ENCODE data around the gene APC2. TPM values are rescaled to one million over a fixed set of nuclear protein-coding genes. Genes with fewer than 3 reads are reported as not detected.

Gene APC2
- total RNA-seq, 1 experiment from 2014 or later: 1.6 TPM

DNA sequence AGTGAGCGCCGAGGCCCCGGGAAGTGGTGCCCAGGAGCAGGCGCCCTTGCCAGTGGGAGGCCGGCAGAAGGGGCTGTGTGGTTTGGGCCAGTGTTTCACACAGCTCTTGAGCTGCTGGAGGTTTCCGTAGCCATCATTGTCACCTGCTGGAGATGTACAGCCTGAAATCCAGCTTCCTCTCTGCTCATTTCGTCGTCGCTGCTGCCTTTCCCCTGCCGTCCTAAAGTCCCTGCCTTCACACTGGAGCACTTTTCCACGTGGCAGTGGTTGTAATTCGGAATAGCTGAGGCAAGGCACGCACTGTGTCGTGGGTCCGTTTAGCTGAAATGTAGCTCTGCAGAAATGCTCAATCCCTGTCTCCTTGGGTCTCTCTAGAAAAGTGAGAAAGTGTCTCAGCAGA lies 29.3 kb upstream of the APC2 start:
- Histone ChIP-seq H4K20me1 (ENCODE audit: insufficient read depth) (peaks cover 36% of the 10 kb centered on the region), H3K4me1 (replicated peaks; ENCODE audit: insufficient read depth) (peaks cover 10% of the 10 kb centered on the region), H3K79me2 (ENCODE audit: low read depth) (peaks cover 38% of the 10 kb centered on the region), H3K9me2 (ENCODE audit: insufficient read depth) (no peaks in the 10 kb centered on the region), H3K27ac (no peak overlapping the region), H3K4me2 (no peak overlapping the region), H3F3A (ENCODE audit: insufficient read depth, low read depth) (peaks cover 13% of the 10 kb centered on the region; the same call in 1 of the 2 replicates), H2AFZ (no peak overlapping the region), H3K9me3 (ENCODE audit: insufficient read depth, low read depth) (no peaks in the 10 kb centered on the region), H3K36me3 (ENCODE audit: low read depth) (no peaks in the 10 kb centered on the region), H3K27me3 (ENCODE audit: insufficient read depth, low read depth) (no peaks in the 10 kb centered on the region), H3K4me3 (no peak overlapping the region)
- POLR2A ChIA-PET (ENCODE audit: unreplicated experiment): no interaction called here
- intact Hi-C loops (cut with micrococcal nuclease; ENCODE audit: unreplicated experiment): no loop called here
- no TSS peak for BruUV-seq (replicated peaks)
- TF ChIP-seq, protein P1, sequence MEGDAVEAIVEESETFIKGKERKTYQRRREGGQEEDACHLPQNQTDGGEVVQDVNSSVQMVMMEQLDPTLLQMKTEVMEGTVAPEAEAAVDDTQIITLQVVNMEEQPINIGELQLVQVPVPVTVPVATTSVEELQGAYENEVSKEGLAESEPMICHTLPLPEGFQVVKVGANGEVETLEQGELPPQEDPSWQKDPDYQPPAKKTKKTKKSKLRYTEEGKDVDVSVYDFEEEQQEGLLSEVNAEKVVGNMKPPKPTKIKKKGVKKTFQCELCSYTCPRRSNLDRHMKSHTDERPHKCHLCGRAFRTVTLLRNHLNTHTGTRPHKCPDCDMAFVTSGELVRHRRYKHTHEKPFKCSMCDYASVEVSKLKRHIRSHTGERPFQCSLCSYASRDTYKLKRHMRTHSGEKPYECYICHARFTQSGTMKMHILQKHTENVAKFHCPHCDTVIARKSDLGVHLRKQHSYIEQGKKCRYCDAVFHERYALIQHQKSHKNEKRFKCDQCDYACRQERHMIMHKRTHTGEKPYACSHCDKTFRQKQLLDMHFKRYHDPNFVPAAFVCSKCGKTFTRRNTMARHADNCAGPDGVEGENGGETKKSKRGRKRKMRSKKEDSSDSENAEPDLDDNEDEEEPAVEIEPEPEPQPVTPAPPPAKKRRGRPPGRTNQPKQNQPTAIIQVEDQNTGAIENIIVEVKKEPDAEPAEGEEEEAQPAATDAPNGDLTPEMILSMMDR (conservative IDR thresholded peaks at IDR 0.05): no peak
- TF ChIP-seq EZH2 (IDR thresholded peaks at IDR 0.05; ENCODE audit: low read depth): no peak
- CTCF ChIA-PET: interaction anchor here (0.6 kb wide), 1 partner anchor 142 kb away, joined by 3 read pairs; no protein-coding TSS in a partner anchor
- DNase-seq: no peak

DNA sequence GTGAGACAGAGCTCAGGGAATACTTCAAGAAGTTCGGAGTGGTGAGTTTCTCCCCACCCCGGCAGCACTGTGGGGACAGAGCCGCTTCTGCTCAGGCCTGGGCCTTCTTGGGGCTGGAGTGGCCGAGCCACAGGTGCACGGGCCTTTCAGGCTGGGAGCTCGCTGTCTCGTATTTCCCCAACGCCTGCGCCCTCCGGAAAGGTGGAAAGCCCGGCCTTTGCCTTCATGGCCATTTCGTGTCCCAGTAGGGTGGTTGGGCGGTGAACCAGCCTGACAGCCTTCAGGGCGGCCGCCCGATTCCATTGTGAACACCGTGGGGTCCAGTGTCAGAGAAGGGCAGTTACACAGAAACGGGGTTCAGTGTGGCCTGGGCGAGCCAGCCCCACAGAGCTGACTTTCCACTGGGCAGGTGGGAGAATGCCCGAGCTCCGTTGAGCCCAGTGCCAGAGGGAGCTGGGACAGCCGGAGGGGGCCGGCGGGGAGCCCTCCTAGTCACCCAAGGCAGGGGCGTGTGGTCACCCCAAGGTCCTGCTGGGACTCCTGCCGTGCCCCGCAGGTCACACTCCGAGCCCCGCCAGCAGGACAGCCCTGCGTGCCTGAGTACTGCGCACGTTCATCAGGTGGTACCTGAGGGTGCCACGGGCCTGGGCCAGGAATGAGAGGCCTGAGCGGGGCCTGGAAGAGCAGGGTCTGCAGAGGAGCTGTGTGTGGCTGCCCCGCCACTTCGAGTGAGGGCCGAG lies 28.5 kb upstream of the APC2 start:
- POLR2A ChIA-PET (ENCODE audit: unreplicated experiment): no interaction called here
- H3F3A ChIP-seq (ENCODE audit: insufficient read depth, low read depth): peaks cover 5% of the 10 kb centered on the region; the same call in 1 of the 2 replicates
- BruUV-seq (replicated peaks): no TSS peak
- H3K9me2 ChIP-seq (ENCODE audit: insufficient read depth): no peaks in the 10 kb centered on the region
- H2AFZ ChIP-seq: no peak overlapping the region
- H3K27ac ChIP-seq: no peak overlapping the region
- TF ChIP-seq, protein P1 (conservative IDR thresholded peaks at IDR 0.05): no peak
- no peak for TF ChIP-seq EZH2 (IDR thresholded peaks at IDR 0.05; ENCODE audit: low read depth)
- CTCF ChIA-PET: interaction anchor here (0.7 kb wide), 1 partner anchor 12 kb away, joined by 3 read pairs; no protein-coding TSS in a partner anchor
- no peaks in the 10 kb centered on the region for H3K9me3 ChIP-seq (ENCODE audit: insufficient read depth, low read depth)
- H4K20me1 ChIP-seq (ENCODE audit: insufficient read depth): peaks cover 28% of the 10 kb centered on the region
- intact Hi-C loops (cut with micrococcal nuclease; ENCODE audit: unreplicated experiment): no loop called here
- DNase-seq: no peak
- H3K36me3 ChIP-seq (ENCODE audit: low read depth): no peaks in the 10 kb centered on the region
- H3K79me2 ChIP-seq (ENCODE audit: low read depth): peaks cover 30% of the 10 kb centered on the region
- H3K4me2 ChIP-seq: no peak overlapping the region
- H3K27me3 ChIP-seq (ENCODE audit: insufficient read depth, low read depth): no peaks in the 10 kb centered on the region
- no peak overlapping the region for H3K4me3 ChIP-seq
- peaks cover 2% of the 10 kb centered on the region; the same call in 1 of the 2 replicates for H3K4me1 ChIP-seq (replicated peaks; ENCODE audit: insufficient read depth)

DNA sequence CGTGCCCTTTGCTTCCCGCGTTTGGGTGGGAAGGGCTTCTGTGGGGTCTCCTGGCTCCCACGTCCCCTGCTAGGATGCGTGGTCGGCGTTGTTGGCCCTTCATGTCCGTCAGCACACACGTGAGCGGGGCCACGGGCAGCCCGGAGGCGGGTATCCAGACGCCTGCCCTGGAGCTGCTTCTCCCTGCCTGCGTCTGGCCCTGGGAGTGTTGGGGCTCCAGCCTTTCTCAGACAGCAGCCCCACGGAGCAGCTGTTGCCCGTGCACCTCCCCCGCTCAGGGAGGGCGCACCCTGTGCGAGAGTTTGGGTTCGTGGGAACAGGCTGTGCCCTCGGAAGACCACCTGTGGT lies 28.0 kb upstream of the APC2 start:
- no peak overlapping the region for H2AFZ ChIP-seq
- no peaks in the 10 kb centered on the region for H3K9me2 ChIP-seq (ENCODE audit: insufficient read depth)
- intact Hi-C loops (cut with micrococcal nuclease; ENCODE audit: unreplicated experiment): no loop called here
- peaks cover 23% of the 10 kb centered on the region for H4K20me1 ChIP-seq (ENCODE audit: insufficient read depth)
- no peak overlapping the region for H3K4me3 ChIP-seq
- no peak overlapping the region for H3K27ac ChIP-seq
- ChIA-PET POLR2A (ENCODE audit: unreplicated experiment) (no interaction called here), CTCF (no interaction called here)
- H3K4me2 ChIP-seq: no peak overlapping the region
- no peak for DNase-seq
- H3F3A ChIP-seq (ENCODE audit: insufficient read depth, low read depth): peaks cover 4% of the 10 kb centered on the region; the same call in 1 of the 2 replicates
- no TSS peak for BruUV-seq (replicated peaks)
- TF ChIP-seq EZH2 (IDR thresholded peaks at IDR 0.05; ENCODE audit: low read depth): no peak
- TF ChIP-seq, protein P1 (conservative IDR thresholded peaks at IDR 0.05): no peak
- no peaks in the 10 kb centered on the region for H3K4me1 ChIP-seq (replicated peaks; ENCODE audit: insufficient read depth)
- H3K9me3 ChIP-seq (ENCODE audit: insufficient read depth, low read depth): no peaks in the 10 kb centered on the region
- H3K36me3 ChIP-seq (ENCODE audit: low read depth): no peaks in the 10 kb centered on the region
- H3K27me3 ChIP-seq (ENCODE audit: insufficient read depth, low read depth): no peaks in the 10 kb centered on the region
- H3K79me2 ChIP-seq (ENCODE audit: low read depth): peaks cover 25% of the 10 kb centered on the region

Data from PC-9 (cell line).